Stimulated activated CD4-positive, alpha-beta T cell treated with anti-CD3 and anti-CD28 coated beads, Interleukin-2, amount 100 ng/mL, for 4 hours (primary cell): ENCODE data around the gene CDK5RAP1.

Experiments
- DNase-seq: peaks from one replicate; pipeline ENCODE4 v3.0.0-alpha.2; 2020; ENCODE audit warnings: low read depth

CDK5RAP1 gene

GRCh38 chr20:33386673-33387072 is 14.6 kb downstream of the CDK5RAP1 start:
- no peak for DNase-seq

- DNase-seq = no peak
Measured at GRCh38 chr20:33377366-33377765, 24.0 kb downstream of the CDK5RAP1 start.

GRCh38 chr20:33373735-33374605 is 27.3 kb downstream of the CDK5RAP1 start:
- no peak for DNase-seq

- no peak for DNase-seq
Measured at GRCh38 chr20:33372993-33373441, 28.3 kb downstream of the CDK5RAP1 start.

GRCh38 chr20:33370291-33370690 is 31.0 kb downstream of the CDK5RAP1 start:
- DNase-seq = peak; percentile 26

GRCh38 chr20:33362898-33363297 is 38.4 kb downstream of the CDK5RAP1 start:
- DNase-seq = no peak

- DNase-seq = no peak
Measured at GRCh38 chr20:33359399-33360261, 41.7 kb downstream of the CDK5RAP1 start.

- DNase-seq = no peak
Measured at GRCh38 chr20:33353013-33353402, 48.3 kb downstream of the CDK5RAP1 start.

GRCh38 chr20:33352258-33353012 is 48.9 kb downstream of the CDK5RAP1 start:
- no peak for DNase-seq

GRCh38 chr20:33351696-33352095 is 49.6 kb downstream of the CDK5RAP1 start:
- DNase-seq = no peak

GRCh38 chr20:33349493-33349892 is 51.8 kb downstream of the CDK5RAP1 start:
- no peak for DNase-seq

GRCh38 chr20:33348136-33348937 is 53.0 kb downstream of the CDK5RAP1 start:
- no peak for DNase-seq

GRCh38 chr20:33345342-33345741 is 56.0 kb downstream of the CDK5RAP1 start:
- no peak for DNase-seq

- no peak for DNase-seq
Measured at GRCh38 chr20:33343521-33343920, 57.8 kb downstream of the CDK5RAP1 start.

- no peak for DNase-seq
Measured at GRCh38 chr20:33339515-33340058, 61.7 kb downstream of the CDK5RAP1 start.

GRCh38 chr20:33338467-33339258 is 62.7 kb downstream of the CDK5RAP1 start:
- no peak for DNase-seq

- DNase-seq = no peak
Measured at GRCh38 chr20:33337531-33338165, 63.7 kb downstream of the CDK5RAP1 start.

GRCh38 chr20:33337119-33337518 is 64.2 kb downstream of the CDK5RAP1 start:
- DNase-seq = no peak

GRCh38 chr20:33336375-33336774 is 64.9 kb downstream of the CDK5RAP1 start:
- no peak for DNase-seq

GRCh38 chr20:33334111-33334510 is 67.2 kb downstream of the CDK5RAP1 start:
- DNase-seq = no peak
